Measurements from ENCODE around the gene TRIM50. TPM values are rescaled to one million over a fixed set of nuclear protein-coding genes. Genes with fewer than 3 reads are reported as not detected.

Gene TRIM50
- total and polyA plus RNA-seq, 2 of the 4 experiments (the other 2 are of a cell fraction): not detected

GRCh38 chr7:73373741-73374140 lies 45.9 kb upstream of the TRIM50 start:
- no peak for DNase-seq
- Histone ChIP-seq H4K20me1 (ENCODE audit: insufficient read depth, low read length) (no peaks in the 10 kb centered on the region), H3K79me1 (ENCODE audit: low read depth in 1 of 2, low read length in 2 of 2) (no peaks in the 10 kb centered on the region), H3K56ac (ENCODE audit: extremely low read depth, insufficient read depth, low read length) (no peak overlapping the region), H3K27me3 (ENCODE audit: control insufficient read depth, insufficient read depth, low read length) (peaks cover 23% of the 10 kb centered on the region), H3K18ac (ENCODE audit: low read depth, low read length) (no peak overlapping the region), H2AFZ (replicated peaks; ENCODE audit: low read length, poor library complexity) (no peak overlapping the region), H3K23ac (ENCODE audit: low read depth, low read length) (no peak overlapping the region), H3K9ac (ENCODE audit: low read depth, low read length) (no peak overlapping the region), H3K4ac (ENCODE audit: low read depth, low read length) (no peak overlapping the region), H2AK5ac (ENCODE audit: low read depth, low read length) (no peak overlapping the region), H2AK9ac (replicated peaks; ENCODE audit: low read depth, low read length, poor library complexity) (no peak overlapping the region), H2BK5ac (ENCODE audit: low read depth, low read length, poor library complexity, severe bottlenecking) (no peak overlapping the region), H3K14ac (replicated peaks; ENCODE audit: low read depth, low read length) (no peak overlapping the region), H3K4me2 (ENCODE audit: low read depth, low read length) (no peak overlapping the region), H3K27ac (ENCODE audit: insufficient read depth, low read length) (no peak overlapping the region), H4K8ac (ENCODE audit: low read depth in 2 of 2, low read length in 2 of 2) (no peak overlapping the region), H3K4me3 (ENCODE audit: insufficient read depth, low read depth, low read length) (no peak overlapping the region), H3K9me1 (ENCODE audit: insufficient read depth, low read length) (no peaks in the 10 kb centered on the region), H4K5ac (ENCODE audit: low read depth, low read length) (no peak overlapping the region), H4K91ac (ENCODE audit: insufficient read depth, low read depth, low read length) (no peak overlapping the region), H2BK20ac (ENCODE audit: low read depth, low read length) (no peak overlapping the region), H2BK120ac (ENCODE audit: low read depth, low read length) (no peak overlapping the region), H3K36me3 (ENCODE audit: control insufficient read depth, insufficient read depth, low read length) (no peaks in the 10 kb centered on the region), H3K4me1 (ENCODE audit: control insufficient read depth, insufficient read depth, low read length) (no peaks in the 10 kb centered on the region), H2BK15ac (ENCODE audit: low read depth, low read length) (no peak overlapping the region), H3K9me3 (ENCODE audit: control insufficient read depth, insufficient read depth, low read length) (peaks cover 8% of the 10 kb centered on the region)
- intact Hi-C loops (cut with micrococcal nuclease): no loop called here
- no TSS peak for BruUV-seq (replicated peaks)
- WGBS, 2 experiments (ENCODE audit: extremely low coverage in 2 of 2, insufficient read length in 1 of 2): 90% methylated on average over 12 of the region's 13 CpGs; no CpG with 5 or more reads in 1 of the 2 experiments
- in situ Hi-C loops (cut with MboI; ENCODE audit: low sequenced_read_pairs): no loop called here
- dilution Hi-C loops (cut with HindIII; ENCODE audit: low sequenced_read_pairs, unreplicated experiment): no loop called here
- TF ChIP-seq, protein P1, sequence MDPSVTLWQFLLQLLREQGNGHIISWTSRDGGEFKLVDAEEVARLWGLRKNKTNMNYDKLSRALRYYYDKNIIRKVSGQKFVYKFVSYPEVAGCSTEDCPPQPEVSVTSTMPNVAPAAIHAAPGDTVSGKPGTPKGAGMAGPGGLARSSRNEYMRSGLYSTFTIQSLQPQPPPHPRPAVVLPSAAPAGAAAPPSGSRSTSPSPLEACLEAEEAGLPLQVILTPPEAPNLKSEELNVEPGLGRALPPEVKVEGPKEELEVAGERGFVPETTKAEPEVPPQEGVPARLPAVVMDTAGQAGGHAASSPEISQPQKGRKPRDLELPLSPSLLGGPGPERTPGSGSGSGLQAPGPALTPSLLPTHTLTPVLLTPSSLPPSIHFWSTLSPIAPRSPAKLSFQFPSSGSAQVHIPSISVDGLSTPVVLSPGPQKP (IDR thresholded peaks at IDR 0.05; ENCODE audit: borderline replicate concordance, low read depth, low read length): no peak
- ATAC-seq (ENCODE audit: low read depth): no peak
- CTCF ChIA-PET: no interaction called here
- POLR2A ChIA-PET (ENCODE audit: unreplicated experiment): no interaction called here
